GM12874 (cell line): ENCODE results near the gene LARP4B.

Experiments
- TF ChIP-seq, protein P1 (sequence below): IDR thresholded peaks from 2 replicates; pipeline ENCODE4 v1.5.1; 2011; ENCODE audit warnings: low read depth, mild to moderate bottlenecking, control low read depth, low read length, moderate library complexity; ENCODE audit not compliant: insufficient read depth

Gene LARP4B

DNA sequence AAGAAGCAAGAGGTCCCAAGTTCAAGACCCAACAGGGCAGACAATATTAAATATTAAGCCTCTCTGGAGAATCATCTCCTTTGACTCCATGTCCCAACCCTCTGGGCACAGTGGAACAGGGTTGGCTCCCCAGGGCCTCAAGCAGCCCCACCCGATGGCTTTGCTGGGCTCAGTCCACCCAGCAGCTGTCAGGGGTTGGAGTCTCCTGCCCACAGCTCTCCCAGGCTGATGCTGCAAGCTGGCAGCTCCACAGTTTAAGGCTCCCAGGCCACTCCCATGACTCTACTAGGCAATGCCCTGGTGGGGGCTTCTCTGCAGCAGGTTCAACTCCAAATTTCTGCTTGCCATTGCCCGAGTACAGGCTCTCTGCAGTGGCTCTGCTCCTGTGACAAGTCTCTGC, 55.1 kb downstream of the LARP4B start:
- TF ChIP-seq, protein P1, sequence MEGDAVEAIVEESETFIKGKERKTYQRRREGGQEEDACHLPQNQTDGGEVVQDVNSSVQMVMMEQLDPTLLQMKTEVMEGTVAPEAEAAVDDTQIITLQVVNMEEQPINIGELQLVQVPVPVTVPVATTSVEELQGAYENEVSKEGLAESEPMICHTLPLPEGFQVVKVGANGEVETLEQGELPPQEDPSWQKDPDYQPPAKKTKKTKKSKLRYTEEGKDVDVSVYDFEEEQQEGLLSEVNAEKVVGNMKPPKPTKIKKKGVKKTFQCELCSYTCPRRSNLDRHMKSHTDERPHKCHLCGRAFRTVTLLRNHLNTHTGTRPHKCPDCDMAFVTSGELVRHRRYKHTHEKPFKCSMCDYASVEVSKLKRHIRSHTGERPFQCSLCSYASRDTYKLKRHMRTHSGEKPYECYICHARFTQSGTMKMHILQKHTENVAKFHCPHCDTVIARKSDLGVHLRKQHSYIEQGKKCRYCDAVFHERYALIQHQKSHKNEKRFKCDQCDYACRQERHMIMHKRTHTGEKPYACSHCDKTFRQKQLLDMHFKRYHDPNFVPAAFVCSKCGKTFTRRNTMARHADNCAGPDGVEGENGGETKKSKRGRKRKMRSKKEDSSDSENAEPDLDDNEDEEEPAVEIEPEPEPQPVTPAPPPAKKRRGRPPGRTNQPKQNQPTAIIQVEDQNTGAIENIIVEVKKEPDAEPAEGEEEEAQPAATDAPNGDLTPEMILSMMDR, result no peak

DNA sequence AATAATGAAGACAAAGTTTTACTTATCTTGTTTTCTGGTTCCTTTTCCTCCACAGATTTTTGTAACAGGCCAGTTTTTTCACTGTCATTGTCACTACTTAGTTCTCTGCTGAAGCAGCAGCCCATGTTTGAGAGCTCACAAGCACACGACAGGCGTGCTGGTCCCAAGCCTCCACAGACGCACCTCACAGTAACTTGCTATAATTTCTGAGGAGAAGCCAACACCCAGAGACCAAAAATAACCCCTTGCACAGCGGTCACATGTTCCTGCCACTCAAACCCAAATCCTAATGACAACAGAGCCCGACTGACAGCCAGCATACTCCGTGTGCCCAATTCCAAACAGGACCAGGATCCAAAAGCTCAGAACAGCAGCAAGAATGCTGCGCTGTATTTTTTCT, 58.5 kb downstream of the LARP4B start:
- TF ChIP-seq, protein P1, result no peak

DNA sequence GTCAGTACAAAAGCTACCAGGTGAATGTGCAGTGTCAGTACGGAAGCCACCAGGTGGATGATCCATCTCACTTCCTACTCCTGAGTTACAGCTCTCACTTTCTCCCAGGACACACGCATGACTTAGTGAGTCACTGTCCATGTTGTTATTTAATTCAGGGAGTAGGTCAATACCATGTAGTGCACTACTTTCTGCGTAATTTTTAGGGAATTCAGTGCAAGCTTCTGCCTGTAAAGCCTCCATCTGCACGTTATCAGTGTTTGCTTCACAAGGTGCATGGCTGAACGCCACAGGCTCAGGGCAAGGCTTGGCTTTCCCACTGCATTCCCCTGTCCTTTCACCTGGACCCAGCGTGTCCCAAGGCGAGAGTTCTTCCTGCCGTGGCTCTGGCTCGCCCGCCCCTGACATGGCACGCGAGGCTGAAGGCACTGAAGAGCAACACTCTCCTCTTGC, 59.5 kb downstream of the LARP4B start:
- TF ChIP-seq, protein P1, result no peak

DNA sequence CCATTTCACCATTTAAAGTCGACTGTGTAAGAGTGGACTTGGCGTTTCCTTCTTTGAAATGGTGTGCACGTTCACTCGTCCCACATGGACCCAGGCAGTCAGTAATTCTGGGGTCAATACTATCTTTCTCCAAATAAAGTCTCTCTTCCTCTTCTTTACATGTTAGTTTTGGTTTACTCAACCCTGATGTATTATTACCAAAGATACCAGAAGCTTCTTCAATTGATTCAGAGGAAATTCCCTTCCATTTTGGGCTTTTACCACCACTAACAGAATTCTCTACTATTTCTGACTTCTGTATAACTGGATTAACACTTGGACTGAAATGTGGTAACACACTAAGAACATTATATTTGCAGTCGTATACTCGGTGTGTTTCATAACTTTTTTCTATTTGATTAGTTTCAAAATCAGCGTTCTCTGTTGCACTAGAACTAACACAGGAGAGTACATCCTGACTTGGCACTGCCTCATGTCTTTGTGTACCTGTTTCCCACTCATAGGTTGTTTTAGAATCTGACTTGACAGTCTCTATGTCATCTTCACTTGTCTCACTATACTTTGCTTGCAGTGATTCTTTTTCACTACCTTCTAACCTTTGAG, 60.8 kb downstream of the LARP4B start:
- TF ChIP-seq, protein P1, result no peak

DNA sequence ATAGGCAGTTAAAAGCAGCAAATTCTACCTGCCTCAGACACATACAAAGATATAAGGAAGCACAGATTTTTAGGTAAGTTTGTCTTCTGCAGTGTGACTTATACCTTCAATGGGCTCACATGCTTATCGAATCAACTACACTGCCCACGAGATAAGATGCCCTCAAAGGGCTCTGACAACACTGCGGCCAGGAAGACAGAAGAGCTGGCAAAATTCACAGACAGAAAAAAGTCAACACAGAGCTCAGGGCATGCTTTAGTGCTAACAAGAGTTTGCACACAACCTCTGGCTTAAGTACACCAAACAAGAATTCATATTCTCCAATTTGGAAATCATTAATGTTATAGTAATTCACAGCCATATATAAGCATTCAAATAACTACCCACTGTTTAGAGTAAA, 62.3 kb downstream of the LARP4B start:
- TF ChIP-seq, protein P1, result no peak

DNA sequence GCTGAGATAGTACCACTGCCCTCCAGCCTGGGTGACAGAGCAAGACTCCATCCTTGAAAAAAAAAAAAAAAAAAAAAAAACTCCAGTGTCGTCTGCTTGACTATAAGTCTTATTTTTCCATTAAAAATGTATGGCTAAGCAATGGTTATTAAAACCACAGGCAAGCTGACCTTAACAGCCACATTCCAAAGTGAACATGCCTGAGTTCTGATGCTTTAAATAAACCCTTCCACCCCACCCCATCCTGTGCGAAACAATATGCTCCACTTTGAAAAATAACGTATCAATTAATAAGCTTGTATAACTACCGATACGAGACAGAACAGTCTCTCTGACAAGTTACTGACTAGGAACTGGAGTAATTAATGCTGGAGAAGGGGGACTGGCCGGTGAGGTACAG, 63.7 kb downstream of the LARP4B start:
- TF ChIP-seq, protein P1, result no peak

DNA sequence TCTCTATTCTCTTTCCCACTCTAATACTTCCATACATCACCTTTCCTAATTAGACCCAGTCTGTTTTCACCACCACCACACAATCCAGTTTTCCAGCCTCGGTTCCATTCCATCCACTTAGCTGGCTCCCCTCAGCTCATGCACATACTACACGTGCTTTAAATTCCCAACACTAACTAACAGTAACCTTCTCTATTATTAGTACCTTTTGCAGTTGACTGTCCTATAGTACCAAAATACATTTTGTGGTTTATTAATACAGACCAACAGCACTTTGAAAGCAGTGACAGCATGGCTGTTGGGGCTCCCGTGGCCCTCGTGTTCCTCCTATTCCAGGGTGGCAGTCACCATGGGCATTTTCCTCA, 64.9 kb downstream of the LARP4B start:
- TF ChIP-seq, protein P1, result no peak
